ENCODE results near the gene NOL4L.

NOL4L gene

DNA sequence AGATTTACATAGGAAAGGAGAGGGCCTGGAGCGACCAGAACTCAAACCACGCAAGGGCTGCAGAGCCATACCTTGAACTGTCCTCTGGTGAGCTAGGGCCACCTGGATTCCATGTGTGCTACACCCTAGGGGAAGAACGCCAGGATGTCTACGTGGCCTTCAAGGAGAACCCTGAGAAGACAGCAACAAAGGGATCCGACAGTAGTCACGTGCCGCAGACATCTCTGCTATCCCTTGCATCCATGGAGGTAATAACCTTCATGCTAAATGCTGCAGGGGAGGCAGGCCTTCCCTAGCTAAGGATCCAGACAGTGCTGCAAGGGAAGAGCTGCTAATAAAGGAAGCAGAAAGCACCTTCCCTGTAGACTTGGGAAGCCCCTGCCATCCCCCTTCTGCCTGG is 52.9 kb downstream of the NOL4L start:
- DNase-seq (ENCODE audit: low read depth) = no peak
- no peak overlapping the region for H3K4me3 ChIP-seq (ENCODE audit: low read depth, low read length)
- TF ChIP-seq, protein P1, sequence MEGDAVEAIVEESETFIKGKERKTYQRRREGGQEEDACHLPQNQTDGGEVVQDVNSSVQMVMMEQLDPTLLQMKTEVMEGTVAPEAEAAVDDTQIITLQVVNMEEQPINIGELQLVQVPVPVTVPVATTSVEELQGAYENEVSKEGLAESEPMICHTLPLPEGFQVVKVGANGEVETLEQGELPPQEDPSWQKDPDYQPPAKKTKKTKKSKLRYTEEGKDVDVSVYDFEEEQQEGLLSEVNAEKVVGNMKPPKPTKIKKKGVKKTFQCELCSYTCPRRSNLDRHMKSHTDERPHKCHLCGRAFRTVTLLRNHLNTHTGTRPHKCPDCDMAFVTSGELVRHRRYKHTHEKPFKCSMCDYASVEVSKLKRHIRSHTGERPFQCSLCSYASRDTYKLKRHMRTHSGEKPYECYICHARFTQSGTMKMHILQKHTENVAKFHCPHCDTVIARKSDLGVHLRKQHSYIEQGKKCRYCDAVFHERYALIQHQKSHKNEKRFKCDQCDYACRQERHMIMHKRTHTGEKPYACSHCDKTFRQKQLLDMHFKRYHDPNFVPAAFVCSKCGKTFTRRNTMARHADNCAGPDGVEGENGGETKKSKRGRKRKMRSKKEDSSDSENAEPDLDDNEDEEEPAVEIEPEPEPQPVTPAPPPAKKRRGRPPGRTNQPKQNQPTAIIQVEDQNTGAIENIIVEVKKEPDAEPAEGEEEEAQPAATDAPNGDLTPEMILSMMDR (IDR thresholded peaks at IDR 0.05; ENCODE audit: low read depth, low read length) = no peak
- TF ChIP-seq POLR2A (IDR thresholded peaks at IDR 0.05; ENCODE audit: extremely low read depth, insufficient read length) = no peak
- TF ChIP-seq, protein P2, sequence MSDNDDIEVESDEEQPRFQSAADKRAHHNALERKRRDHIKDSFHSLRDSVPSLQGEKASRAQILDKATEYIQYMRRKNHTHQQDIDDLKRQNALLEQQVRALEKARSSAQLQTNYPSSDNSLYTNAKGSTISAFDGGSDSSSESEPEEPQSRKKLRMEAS (IDR thresholded peaks at IDR 0.05; ENCODE audit: low read depth, low read length) = no peak
- TF ChIP-seq MYC (IDR thresholded peaks at IDR 0.05; ENCODE audit: low read depth, low read length) = no peak

DNA sequence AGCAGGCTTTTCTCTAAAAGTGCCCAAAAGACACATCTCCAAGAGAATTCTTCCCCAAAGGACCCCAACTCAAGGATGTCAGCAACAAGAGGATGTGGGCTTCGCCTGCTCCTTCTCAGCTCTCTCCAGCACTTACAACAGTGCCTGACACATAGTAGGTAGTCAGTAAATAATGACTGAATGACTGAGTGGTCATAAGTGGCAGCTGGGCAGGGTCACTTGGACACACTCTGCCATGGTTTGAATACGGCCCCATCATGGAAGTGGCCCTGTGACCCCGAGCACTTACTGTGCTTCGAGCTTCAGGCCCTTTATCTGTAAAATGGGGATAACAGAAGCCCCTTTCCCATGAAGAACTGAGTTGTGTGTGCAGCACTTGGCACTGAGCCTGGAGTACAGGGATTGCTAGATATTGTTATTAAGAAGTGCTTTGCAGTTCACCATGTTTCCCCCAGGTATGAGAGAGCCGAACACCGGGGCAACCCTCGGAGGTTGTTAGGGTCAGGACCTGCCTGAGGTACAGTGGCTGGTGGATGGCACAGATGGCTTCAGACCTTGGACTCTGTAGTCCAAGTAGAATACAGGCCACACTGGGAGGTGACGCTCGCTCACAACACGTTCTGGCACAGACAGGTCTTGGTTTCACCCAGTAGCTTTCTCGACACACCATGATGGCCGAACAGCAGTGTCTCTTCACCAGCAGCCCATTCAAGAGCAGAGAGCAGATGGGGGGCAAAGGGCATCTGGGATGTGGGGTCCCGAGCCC is 56.0 kb downstream of the NOL4L start:
- H3K4me3 ChIP-seq (ENCODE audit: low read depth, low read length) = no peak overlapping the region
- no peak for TF ChIP-seq POLR2A (IDR thresholded peaks at IDR 0.05; ENCODE audit: extremely low read depth, insufficient read length)
- TF ChIP-seq, protein P1 (IDR thresholded peaks at IDR 0.05; ENCODE audit: low read depth, low read length) = no peak
- no peak for TF ChIP-seq MYC (IDR thresholded peaks at IDR 0.05; ENCODE audit: low read depth, low read length)
- TF ChIP-seq, protein P2 (IDR thresholded peaks at IDR 0.05; ENCODE audit: low read depth, low read length) = no peak
- no peak for DNase-seq (ENCODE audit: low read depth)

DNA sequence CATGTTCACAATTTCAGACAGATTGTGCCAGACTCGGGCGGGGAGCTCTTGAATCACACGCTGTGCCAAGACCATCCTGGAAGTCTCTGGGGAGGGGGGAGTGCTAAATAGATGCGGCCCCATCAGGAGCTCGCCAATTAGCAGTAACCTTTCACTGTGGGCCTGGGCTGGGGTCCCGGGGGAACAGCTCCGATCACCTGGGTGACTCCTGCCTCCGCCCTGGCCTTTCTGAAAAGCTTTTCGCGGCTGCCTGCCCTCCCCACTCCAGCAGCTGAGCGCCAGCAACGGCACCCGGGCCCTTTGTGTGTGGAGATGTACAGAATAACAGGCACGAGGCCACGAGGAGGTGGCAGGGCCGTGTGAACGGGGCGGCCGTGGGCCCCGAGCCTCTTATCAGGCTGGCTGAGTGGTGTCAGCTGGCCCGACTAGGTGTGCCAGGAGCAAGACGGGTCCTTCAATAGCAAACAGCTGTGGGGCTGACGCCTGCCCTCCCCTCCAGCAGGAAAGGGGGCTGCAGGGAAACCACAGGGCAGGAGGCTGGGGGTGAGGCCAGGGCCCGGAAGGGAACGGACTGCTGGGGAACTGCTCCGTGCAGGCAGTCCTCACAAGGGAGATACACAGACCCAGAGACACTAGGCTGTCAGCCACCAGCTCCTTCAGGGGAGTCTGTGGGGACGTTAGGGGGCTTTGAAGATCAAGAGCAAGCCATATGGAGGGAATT is 56.8 kb downstream of the NOL4L start:
- TF ChIP-seq MYC (IDR thresholded peaks at IDR 0.05; ENCODE audit: low read depth, low read length) = no peak
- TF ChIP-seq, protein P1 (IDR thresholded peaks at IDR 0.05; ENCODE audit: low read depth, low read length) = no peak
- H3K4me3 ChIP-seq (ENCODE audit: low read depth, low read length) = no peak overlapping the region
- DNase-seq (ENCODE audit: low read depth) = no peak

DNA sequence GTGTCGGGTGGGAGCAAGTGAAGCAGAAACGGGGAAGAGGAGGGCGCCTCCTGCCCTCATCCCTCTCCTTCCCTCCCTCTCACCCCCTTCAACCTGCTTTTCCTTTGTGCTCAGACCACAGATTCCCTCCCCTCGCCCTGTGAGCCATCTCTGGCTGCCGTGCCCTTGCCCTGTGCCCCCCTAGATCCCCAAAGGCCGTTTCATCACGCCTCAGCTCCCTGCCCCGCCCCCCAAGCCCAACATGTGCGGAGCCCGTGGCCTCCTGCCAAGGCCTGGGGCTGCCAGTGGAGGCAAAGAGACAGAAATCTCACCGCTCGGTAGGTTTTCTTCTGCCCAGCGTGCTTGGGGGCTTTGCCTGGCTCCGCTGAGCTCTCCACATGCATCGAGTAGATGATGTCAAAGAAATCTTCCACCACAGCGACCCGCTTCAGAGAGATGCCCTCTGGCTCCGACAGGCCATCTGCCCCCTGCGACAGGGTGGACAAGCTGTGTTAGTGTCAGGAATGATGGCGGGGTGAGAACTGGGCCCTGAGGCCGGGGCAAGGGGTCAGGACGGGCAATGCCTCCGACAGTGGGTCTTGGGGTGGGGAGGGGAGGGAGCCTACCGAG is 57.6 kb downstream of the NOL4L start:
- TF ChIP-seq POLR2A (IDR thresholded peaks at IDR 0.05; ENCODE audit: extremely low read depth, insufficient read length) (no peak), MYC (IDR thresholded peaks at IDR 0.05; ENCODE audit: low read depth, low read length) (no peak)
- TF ChIP-seq, protein P2 (IDR thresholded peaks at IDR 0.05; ENCODE audit: low read depth, low read length) = no peak
- TF ChIP-seq, protein P1 (IDR thresholded peaks at IDR 0.05; ENCODE audit: low read depth, low read length) = no peak
- H3K4me3 ChIP-seq (ENCODE audit: low read depth, low read length) = no peak overlapping the region
- no peak for DNase-seq (ENCODE audit: low read depth)

DNA sequence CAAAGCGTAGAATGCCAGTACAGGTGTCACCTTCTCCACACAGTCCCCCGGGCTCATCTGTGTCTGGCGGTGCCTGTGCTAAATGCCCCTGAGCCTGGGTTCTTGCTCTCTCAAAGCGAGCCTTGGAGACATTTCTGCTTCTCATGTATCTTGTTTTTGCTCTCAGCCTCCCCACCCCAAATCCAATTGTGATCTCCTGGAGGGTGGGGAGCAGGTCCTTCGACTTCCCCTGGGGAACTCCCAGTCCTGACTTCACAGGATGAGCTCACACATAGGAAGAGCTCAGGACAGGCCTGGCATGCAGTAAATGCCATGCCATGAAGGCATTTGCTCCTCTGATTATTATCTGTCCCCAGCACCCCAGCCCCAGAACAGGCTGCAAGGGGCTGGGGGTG is 58.1 kb downstream of the NOL4L start:
- no peak overlapping the region for H3K4me3 ChIP-seq (ENCODE audit: low read depth, low read length)
- TF ChIP-seq MYC (IDR thresholded peaks at IDR 0.05; ENCODE audit: low read depth, low read length) = no peak
- no peak for TF ChIP-seq POLR2A (IDR thresholded peaks at IDR 0.05; ENCODE audit: extremely low read depth, insufficient read length)
- no peak for DNase-seq (ENCODE audit: low read depth)

DNA sequence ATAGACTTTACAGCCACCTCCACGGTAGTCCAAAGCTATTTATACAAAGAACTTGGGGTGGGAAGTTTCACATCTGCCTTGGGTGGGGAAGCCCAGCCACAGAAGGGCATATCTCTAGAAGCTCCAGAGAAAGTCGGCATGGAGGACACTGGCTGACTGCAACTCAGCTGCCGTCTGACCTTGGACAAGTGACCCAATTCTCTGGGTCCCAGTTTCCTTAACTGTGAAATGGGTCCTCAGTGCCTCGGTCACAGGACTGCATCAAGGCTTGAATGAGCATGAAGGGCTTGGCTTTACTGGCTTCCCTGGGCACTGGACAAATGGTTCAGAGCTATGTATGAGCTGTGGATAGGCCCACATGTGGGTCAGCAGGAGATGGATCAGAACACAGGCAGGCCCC is 58.6 kb downstream of the NOL4L start:
- no peak overlapping the region for H3K4me3 ChIP-seq (ENCODE audit: low read depth, low read length)
- DNase-seq (ENCODE audit: low read depth) = no peak
- TF ChIP-seq MYC (IDR thresholded peaks at IDR 0.05; ENCODE audit: low read depth, low read length) = no peak

Data from NB4 (cell line).